NCI-H2081 (cell line): ENCODE measurements around the gene EIF5.

Source experiments
- DNase-seq, 2 experiments: peaks; one replicate each; lab custom pipeline; 2025; lab: John Stamatoyannopoulos, UW

Gene EIF5

DNA sequence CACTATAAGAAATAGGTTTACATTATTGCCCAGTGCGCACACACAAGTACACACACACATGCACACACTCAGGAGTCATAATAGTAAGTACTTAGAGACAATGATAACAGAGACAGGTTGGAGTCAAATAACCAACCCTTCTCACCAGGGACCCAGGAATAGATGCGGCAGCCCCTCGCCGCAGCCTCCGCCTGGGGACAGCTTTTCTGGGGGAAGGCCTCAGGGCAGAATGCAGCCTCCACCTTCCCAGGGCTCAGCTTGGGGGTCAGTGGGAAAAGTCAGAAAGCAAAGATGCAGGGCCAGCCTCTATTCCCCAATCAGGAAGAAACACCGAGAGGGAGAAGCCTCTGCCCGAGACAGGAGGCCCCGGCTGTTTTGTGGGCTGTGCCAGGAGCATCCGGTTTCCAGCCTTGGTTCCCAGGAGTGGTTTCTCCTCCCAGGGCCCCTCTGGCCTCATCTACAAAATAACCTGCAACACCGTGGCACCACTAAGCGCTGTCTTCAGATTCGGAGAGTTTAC is 23.4 kb upstream of the EIF5 start:
- DNase-seq: no peak

DNA sequence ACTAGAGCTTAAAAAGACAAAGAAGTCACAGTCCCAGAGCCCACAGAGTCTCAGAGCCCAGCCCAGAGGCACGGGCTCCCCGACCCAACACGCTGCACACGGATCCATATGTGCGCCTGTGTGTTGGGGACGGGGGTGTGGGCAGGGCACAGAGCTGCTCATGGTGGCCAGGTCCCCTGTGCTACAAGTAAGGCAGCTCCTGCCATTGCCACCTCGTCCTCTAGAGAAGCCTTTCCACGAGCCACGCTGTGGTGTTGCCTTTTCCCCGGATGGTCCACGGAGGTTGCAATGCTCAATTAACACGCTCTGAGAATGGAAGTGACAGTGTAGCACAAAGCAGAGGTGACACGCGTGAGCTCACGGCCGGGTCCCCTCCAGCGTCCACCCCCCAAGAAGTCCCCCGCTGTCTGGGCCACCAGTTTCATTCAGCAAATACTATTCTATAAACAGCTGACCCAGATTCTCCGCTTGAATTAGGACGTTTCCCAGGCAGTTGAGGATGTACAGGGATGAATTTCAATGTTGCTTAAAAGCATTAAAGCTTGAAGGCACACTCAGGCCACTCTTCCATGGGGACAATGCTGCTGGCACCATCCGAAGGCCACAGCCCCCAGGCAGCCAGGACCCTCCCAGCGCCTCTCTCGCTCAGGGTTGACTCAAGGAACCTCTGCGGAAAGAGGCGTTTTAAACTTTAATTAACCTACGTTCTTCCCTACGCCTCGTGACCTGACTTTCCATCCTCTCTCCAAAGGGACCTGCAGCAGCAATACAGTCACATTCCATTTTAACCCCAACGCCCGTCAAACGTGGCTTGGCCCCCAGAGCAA is 22.7 kb upstream of the EIF5 start:
- DNase-seq: no peak

DNA sequence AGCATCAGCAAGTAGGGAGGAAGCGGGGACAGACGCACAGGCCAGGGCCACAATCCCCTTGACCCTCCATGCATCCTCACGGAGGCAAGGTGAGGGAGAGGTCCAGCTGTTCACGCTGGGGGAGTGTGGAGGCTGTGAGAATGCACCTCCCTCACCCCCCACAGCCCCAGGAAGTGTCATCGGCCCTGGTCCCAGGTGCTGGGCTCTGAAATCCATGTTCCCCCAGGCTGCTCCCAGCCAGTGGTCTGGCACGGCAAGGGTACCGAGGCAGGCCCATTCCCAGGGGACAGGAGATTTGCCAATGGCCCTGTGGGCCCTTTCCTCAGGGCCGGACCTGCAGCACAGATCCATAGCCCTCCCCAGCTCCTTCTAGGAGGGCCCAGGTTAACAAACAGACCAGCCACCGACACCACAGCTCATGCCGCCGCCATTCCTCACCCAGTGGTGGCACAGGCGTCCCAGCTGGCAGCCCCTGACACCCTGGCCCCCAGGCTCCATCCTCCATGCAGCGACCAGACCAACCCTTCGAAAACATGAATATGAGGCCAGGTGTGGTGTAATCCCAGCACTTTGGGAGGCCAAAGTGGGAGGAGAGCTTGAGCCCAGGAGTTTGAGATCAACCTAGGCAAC is 21.9 kb upstream of the EIF5 start:
- no peak for DNase-seq

DNA sequence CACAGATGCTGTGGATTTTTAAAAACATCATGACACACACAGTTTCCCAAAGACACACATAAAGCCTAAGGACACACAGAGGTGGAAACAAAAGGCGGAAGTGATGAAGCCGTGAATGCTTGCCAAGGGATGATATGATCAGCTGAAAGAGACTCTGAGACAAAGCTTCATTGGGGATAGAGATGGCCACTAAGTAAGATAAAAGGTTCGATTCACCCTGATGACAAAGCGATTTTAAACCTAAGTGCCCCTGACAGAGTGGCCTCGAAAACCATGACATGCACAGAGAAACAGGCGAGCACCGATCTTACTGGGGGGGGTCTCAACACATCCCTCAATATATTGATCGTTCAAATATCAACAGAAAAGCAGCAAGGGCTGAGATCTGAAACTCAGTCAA is 20.3 kb upstream of the EIF5 start:
- DNase-seq: no peak

DNA sequence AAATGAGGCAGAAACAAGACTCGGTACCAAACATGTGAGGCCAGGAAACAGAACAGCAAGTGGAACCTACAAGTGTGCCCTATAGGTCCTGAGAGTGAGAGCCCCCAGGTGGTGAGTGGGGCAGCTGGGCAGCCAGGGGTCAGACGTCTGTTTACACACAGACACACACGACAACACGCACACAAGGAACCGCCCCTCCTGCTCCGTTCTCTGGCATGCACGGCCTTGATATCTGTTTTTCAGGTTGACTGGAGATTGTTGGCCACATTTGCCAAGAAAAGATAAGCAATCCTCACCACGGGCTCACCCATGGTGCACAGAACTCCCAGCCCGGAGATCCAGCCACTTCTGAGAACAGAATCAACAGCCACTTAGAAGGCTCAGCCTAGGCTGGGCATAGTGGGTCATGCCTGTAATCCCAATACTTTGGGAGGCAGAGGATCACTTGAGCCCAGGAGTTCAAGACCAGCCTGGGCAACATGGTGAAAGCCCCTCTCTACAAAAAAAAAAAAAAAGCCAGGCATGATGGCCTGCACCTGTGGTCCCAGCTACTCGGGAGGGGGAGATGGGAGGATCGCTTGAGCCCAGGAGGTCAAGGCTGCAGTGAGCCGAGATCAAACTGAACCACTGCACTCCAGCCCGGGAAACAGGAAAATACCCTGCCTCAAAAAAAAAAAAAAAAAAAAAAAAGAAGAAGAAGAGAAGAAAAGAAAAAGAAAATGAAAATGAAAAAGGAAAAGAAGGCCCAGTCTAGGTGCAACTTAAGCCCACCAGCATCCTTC is 19.4 kb upstream of the EIF5 start:
- no peak for DNase-seq

DNA sequence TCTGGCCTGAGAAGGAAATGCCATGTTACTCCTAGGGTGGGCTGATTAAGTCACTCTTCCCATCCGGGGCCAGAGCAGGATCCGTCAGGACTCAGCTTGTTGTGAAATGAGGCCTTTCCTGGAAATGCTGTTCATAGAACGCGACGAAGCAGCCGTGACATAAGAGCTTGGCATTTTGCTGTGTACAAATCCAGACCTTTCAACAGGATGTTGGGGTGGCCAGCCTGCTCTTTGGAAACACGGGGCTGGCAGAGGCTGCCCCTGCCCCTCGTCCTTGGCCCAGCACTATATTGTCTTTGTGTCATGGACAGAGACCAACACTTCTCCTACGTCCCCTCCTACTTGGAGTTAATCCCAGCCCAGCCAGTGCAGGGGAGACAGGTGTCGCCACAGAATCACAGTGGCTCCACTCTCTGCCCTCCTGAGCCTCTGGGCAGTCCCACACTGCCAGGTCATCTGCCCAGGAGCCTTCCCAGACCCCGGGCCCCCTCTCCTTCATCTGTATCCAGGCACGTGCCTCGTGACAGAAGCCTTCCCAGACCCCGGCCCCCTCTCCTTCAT is 18.6 kb upstream of the EIF5 start:
- no peak for DNase-seq

DNA sequence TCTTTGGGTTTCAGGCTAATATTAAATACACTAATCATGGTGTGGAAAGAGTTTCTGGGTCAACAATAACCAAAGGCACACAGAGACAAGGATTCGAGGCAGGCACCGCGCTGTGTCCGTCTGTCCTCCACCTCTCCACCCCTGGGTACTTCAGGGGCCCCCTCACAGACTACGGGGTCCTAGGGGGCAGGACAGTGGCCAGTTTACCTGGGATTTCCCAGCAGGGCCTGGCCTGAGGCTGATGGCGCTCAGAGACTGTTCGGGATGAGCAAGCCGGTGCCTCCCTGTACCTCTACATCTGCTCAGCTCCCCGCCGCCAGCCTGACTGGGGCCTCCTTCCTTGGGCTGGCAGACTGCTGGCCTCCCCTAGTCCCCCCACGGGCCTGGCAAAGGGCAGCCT is 18.1 kb upstream of the EIF5 start:
- DNase-seq: no peak

DNA sequence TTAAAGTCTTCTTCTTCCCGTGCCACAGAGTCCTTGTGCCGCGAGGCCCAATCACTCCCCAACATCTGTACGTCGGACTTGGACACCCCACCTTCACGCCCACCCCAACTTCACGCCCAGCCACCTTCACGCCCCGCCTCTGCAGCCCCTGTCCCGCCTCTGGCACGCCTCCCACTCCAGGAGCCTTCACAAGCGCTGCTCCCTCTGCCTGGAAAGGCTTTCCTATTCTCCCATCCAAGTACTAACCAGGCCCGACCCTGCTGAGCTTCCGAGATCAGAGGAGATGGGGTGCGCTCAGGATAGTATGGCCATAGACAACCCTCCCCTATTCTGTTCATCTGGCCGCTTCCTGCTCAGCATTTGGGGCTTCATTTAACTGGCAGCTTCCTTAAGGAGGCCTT is 17.3 kb upstream of the EIF5 start:
- DNase-seq: no peak

DNA sequence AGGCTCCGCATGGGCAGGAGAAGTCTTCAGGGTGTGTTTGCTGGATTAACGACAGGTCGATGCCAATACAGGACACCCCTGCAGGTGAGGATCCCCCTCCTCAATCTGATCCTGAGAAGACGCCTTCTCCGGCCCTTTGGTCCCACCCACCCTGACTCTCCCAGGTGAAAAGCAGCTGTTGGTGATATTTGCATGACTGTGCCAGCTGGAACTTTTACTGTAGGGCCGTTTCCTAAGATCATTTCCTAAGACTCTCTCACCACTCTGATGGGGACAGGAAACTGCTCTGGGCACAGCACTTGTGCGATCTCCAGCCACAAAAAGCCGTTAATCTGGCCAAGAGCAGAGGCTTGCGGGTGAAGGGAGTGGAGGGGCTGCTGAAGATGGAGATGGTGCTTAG is 16.8 kb upstream of the EIF5 start:
- no peak for DNase-seq

DNA sequence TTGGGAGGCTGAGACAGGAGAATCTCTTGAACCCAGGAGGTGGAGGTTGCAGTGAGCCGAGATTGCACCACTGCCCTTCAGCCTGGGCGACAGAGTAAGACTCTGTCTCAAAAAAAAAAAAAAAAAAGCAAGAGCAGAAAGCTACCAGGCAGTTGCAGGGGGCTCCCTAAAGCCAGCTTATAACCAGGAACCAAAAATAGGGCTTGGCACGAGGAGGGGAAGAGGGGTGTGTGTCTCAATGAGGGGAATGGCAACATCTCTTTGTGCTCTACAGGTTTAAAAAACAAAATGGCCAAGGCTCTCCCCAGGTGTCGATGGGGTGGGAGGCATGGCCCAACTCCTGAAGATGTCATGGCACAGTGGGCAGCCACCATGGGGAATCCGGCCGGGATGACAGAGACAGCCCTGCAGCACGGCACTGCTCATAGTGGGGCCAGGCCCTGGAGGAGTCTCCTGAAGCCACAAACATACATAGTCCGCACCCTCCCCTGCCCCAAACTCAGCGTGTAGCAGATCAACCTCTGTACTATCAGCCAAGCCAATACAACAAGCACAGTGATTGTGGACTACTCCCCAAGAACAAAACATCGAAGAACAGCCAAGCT is 16.0 kb upstream of the EIF5 start:
- no peak for DNase-seq

DNA sequence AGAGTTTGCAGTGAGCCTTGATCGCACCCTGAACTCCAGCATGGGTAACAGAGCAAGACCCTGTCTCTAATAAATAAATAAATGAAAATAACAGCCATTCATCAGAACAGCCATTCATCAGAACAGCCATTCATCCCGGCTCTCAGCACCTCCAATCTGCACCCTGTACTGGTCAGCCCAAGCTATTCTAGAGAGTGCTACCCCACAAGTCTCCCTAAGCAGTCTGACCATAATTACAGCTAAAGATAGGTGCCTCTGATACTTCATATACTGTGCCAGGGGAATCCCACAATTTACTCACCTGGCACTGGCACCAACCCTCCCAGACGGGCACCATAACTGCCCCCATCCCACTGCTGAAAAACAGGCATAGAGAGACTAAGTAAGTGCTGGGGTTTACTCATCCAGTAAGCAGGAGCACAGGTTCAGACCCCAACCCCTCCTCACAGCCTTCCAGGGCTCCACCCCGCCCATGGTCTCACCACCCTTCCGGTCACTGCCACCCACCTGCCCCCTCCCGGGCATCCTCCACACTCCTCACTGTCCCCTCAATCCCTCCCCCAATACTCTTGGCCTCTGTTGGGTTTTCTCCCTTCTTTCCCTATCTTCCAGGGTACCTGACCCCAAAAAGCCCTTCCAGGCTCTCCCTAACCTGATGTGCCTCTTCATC is 15.2 kb upstream of the EIF5 start:
- no peak for DNase-seq

DNA sequence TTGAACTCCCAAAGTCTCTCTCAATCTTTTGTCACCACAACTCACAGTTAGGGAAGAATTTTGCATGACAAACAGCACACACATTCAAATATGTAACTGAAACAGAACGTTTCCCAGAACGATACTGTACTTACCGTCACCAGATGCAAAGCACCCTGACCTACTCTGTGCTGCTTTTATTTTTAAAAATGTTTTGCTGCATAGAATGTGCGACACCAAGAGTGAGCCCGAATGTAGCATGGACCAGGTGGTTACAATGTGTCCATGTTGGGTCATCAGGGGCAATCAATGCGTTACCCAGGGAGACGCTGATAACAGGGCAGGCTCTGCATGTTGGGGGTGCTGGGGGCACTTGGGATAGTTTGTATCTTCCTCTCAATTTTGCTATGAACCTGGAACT is 14.6 kb upstream of the EIF5 start:
- DNase-seq: no peak

DNA sequence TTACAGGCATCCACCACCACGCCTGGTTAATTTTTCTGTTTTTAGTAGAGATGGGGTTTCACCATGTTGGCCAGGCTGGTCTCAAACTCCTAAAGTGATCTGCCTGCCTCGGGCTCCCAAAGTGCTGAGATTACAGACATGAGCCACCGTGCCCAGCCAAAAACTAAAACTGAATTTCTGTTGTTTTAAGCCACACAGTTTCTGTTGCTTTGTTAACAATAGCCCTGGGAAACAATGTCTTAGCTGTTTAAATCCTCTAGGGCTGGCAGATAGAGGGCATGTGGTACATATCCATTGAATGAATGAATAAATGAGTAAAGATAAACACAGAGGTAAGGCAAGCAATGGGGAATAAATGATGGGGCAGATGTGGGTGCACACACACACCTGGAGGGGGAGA is 8.0 kb upstream of the EIF5 start:
- DNase-seq: no peak

DNA sequence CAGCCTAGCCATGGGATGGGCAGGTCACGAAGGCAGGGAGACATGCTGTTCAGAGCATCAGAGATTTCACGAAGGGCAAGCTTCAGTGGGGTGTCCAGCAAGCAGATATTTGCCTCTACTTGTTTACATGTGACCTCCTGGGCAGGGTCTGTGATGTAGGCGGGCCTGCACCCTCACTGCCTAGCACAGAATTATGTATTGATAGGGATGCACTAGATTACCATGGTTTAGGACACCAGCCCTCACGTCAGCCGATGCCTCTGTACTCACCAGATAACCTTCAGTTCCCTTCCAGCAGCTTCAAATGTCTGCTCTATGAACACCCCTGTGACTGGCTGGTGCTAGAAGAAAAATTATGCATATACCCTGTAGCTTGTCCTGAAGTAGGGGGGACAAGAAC is 5.1 kb upstream of the EIF5 start:
- DNase-seq: no peak

DNA sequence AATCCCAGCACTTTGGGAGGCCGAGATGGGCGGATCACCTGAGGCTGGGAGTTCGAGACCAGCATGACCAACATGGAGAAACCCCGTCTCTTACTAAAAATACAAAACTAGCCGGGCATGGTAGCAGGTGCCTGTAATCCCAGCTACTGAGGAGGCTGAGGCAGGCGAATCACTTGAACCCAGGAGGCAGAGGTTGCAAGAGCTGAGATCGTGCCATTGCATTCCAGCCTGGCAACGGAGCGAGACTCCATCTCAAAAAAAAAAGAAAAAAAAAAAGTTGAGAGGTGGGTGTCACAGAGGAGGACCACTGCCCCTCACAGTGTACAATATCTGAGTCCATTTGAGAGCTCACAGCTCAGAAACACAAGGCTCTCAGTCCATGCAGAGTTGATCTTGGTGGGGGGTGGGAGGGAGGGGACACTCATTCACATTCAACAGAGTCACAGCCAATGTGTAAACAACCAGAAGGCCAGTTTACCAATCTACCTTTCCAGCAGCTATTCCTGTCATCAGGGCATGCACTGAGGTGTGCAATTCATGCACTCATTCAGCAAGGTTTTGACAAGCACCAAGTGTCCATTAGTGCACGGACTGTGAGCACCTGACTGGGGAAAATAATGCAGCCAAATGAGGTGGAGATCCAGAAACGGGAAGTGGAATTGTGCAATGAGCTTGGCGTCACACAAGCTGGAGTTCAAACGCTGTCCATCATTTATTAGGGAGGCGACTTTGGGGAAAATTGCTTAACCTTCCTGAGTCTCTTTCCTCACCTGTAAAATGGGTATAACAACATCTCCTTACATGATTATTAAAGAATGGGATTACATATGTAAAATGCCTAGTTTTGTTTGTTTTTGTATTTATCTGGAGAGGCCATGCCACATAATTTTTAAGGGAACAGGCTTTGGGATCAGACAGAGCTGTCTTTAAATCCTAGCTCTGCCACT is 4.4 kb upstream of the EIF5 start:
- peak in 1 of 2 experiments; percentile 72 for DNase-seq

DNA sequence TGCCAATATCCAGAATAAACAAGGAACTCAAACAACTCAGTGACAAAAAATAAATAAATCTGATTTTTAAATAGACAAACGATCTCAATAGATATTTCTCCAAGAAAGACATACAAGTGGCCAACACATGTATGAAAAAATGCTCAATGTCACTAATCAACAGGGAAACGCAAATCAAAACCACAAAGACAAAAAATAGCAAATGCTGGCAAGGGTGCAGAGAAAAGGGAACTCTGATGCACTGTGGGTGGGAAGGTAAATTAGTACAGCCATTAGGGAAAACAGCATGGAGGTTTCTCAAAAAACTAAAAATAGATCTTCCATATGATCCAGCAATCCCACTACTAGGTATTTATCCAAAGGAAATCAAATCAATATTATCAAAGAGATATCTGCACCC is 3.5 kb upstream of the EIF5 start:
- DNase-seq: no peak

DNA sequence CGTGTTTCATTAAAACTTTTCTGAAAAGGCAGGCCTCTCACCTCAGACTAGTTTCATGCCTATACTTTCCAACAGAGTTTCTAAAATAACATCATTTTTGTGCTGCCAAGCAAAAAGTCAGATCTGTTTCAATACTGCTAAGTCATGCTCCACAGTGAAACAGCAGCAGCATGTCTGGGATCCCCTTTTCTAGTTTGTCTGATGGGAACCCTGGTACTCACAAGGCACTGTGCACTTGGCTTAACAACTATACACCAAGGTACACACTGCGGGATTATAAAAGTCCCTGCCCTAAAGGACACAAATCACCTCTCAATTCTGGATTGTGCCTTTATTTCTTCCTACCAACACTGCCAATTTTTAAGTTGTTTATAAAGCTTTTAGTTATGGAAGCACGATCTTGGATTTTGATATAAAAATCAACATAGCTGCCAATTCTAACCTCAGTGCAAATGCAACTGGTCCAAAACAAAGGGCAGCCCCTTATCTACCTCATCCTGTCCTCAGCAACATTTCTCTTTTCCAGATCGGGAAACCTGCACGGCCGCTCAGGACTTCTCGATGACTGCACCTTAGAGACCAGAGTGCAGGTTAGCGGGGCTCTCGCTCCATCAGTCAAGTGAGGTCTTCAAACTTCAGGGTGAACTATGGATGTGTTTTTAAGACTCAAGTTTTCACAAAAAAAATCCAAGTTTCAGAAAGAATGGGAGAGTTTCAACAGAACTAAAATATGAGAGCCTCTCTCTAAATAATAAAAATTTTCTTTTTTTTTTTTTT is 1.7 kb upstream of the EIF5 start:
- no peak for DNase-seq

DNA sequence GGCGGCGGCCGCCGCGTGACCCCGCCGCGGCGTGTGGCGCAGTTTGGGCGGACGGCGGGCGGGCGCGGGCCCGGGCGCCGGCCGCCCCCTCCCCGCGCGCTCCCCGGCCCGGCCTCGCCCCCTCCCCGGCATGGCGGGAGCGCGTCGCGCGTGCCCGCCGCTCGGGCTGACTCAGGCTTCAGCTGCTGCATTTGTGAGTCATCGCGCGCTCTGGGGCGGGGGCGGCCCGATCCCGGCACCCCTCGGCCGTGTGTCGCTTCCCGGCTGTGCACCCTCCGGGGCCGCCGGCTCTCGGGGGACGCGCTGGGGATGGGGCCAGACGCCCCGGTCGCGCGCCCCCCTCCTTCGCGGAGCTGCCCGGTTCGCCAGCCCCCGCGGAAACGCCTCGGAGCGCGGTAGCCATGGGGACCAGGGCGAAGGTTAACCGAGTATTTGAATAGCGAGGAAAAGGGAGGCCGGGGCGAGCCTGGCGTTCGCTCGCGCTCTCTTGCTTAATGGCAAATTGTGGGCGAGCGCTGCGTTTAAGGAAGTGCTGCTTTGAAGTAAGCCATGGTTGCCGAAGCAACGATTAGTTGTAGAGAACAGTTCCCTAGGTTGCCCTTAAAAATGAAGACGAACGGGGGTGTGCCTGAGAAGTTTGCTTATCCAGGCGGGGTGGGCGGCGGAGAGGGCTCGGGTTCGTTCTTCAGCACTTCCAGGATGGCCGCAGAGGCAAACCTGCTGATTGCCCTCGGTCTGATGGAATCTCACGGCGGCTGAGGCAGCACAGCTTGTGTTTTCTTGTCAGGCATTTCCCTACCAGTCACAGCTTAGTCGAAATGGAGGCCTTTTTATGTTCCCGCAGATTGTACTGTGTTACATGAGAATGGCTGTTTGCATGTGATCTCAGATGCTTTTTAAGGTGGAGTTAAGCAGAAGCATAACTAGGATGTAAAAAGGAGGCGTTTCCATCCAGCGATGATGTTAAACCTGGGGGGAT is 896 bp downstream of the EIF5 start:
- peak; percentile 69 to 77 for DNase-seq
